Coronary artery (tissue), 2 donors: ENCODE results near the gene PNKP.

Experiments
- DNase-seq: peaks from one replicate; pipeline ENCODE4 v3.0.0-alpha.2; 2017; ENCODE audit warnings: low spot score
- H3K27ac ChIP-seq, 2 donors: fragments of 200-600 bp; sonication (generic); one replicate each; pipeline ENCODE4 v1.5.1; 2016 to 2019
- H3K4me3 ChIP-seq: fragments of 200-600 bp; sonication (generic); 2 replicates; pipeline ENCODE4 v1.5.1; 2016; ENCODE audit warnings: mild to moderate bottlenecking, moderate library complexity
- CTCF ChIP-seq: fragments of 200-600 bp; sonication (generic); IDR thresholded peaks from one replicate; pipeline ENCODE4 v1.5.1; 2019; ENCODE audit warnings: antibody characterized with exemption

The PNKP gene

DNA sequence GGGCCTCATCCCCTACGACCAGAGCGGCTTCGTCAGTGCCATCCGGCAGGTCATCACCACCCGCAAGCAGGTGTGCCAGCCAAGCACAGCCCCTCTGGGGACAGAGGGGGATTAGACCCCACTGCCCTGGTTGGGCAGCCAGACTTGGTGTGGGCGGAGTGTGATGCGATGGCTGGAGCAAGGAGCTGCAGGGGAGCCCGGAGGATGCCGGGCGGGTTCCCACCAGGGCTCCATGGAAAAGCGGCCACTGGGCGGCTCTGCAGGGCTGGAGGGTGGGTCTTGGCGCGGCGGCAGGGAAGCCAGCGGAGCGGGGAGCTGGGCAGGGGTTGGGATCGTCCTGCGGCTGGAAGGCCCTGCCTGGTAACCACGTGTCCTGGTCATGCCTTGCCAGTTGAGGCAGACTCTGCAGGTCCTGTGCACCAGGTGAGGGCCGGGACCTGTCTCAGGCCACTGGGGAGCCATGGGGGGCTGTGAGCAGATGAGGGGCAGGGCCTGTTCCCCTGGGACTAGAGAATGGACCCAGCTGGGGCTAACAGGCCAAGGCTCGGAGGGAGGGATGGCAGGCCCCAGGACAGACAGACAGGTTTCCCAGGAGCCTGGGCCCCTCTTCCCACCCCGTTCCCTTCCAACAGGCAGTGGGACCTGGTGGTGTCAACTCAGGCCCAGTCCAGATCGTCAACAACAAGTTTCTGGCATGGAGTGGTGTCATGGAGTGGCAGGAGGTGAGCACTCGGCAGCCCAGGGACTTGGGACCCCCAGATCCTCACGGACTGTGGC, 10.1 kb downstream of the PNKP start:
- no peak for TF ChIP-seq CTCF
- DNase-seq, result no peak
- peak overlapping the region in 1 of 2 donors; percentile 15 for H3K27ac ChIP-seq

DNA sequence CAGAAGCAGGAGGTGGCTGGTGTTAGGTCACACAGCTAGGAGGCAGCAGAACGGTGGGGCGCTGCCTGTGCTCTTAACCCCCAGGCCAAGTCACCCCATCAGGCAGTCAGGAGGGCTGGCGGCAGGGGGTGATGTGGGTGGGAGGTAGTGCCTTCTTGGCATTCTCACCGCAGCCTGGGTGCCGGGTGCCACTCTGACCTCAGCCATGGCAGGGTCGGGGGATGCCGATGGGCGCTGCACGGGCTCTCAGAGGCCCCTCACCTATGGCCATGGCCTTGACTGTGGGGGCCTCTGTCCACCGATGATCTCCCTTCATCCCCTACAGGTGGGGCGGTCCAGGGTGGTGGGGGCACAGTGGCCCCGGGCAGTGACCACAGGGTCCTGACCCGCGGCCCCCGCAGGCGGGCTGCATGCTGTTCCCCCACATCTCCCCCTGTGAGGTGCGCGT, 10.8 kb downstream of the PNKP start:
- no peak for TF ChIP-seq CTCF
- DNase-seq, result no peak
- Histone ChIP-seq H3K27ac (no peak overlapping the region), H3K4me3 (no peak overlapping the region)

More for the DNA sequence above, 10.1 kb downstream of the PNKP start:
- no peak overlapping the region for H3K4me3 ChIP-seq

- DNase-seq, result no peak
- Histone ChIP-seq H3K4me3 (no peak overlapping the region), H3K27ac (no peak overlapping the region)
- TF ChIP-seq CTCF, result no peak
Measured at GRCh38 chr19:49855676-49856573, 11.5 kb downstream of the PNKP start.

DNA sequence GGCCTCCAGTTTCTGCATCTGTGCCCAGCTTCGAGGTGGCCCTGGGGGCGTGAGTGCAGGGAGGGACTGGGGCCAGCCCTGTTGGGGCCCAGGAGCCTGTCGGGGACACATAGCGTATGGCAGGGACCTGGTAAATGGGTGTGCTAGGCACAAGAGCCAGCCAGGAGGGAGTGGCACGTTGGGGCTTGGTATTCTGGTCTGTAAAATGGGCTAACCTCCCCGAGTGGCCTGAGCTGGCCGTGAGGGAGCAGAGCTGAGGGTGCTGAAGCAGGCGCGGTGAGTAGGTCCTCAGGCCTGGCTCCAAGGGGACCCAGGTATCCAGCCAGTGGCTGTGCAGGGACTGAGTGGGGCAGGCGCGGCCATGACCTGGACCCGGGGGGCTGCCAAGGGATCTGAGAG, 12.1 kb downstream of the PNKP start:
- Histone ChIP-seq H3K4me3 (no peak overlapping the region), H3K27ac (no peak overlapping the region)
- no peak for DNase-seq
- no peak for TF ChIP-seq CTCF

DNA sequence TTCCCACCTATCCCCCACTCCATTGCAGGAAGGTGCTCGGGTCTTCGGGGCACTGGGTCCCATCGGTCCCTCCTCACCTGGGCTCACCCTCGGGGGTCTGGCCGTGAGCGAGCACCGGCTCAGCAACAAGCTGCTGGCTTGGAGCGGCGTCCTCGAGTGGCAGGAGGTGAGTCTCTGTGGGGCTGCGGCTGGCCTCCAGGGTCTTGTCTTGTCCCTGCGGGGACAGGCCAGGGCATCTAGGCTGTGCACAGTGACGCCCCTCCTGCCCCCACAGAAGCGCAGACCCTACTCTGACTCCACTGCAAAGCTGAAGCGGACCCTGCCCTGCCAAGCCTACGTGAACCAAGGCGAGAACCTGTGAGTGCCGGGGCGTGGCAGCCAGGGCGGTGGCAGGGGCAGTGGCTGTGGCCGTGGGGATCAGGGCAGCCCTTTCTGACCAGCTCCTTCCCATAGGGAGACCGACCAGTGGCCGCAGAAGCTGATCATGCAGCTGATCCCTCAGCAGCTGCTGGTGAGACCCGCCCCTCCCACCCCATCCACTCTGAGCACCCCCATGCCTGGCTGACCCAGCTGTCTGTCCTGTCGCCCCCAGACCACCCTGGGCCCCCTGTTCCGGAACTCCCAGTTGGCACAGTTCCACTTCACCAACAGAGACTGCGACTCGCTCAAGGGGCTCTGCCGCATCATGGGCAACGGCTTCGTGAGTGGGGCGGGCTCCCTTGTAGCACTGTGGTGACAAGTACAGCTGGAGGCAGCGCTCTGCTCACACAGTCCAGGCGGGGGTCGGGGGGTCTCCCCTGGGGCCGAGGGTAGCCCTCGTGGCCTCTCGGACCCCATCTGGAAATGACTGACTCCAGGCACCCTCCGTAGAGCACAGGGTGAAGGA, 12.8 kb downstream of the PNKP start:
- H3K27ac ChIP-seq, result no peak overlapping the region
- DNase-seq, result no peak
- H3K4me3 ChIP-seq, result no peak overlapping the region
- no peak for TF ChIP-seq CTCF

DNA sequence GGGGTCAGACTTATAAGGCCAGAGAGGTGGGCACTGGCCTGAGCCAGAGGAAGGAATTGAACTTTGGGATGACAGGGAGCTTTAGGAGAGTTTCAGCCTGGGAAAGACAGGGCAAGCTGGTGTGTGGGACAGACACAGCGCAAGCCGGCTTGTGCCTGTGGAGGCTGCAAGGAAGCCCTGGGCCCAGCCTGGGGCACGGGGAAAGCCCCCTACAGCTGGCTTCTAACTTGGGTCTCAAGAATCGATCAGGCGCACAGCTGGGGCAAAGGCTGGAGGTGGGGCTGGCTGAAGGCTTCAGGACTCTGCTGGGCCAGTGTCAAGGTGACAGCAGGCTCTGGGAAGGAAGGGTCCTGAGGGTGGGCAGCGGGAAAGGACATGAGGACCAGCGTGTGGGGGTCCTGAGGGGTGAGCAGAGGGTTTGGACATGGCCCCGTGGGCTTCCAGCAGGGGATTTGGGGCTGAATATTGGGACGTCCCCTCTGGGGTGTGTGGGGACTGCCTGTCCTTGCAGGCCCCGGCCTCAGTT, 13.5 kb downstream of the PNKP start:
- Histone ChIP-seq H3K4me3 (no peak overlapping the region), H3K27ac (no peak overlapping the region)
- no peak for TF ChIP-seq CTCF
- no peak for DNase-seq
